Measurements from ENCODE around the gene CAPZB.

CAPZB gene

DNA sequence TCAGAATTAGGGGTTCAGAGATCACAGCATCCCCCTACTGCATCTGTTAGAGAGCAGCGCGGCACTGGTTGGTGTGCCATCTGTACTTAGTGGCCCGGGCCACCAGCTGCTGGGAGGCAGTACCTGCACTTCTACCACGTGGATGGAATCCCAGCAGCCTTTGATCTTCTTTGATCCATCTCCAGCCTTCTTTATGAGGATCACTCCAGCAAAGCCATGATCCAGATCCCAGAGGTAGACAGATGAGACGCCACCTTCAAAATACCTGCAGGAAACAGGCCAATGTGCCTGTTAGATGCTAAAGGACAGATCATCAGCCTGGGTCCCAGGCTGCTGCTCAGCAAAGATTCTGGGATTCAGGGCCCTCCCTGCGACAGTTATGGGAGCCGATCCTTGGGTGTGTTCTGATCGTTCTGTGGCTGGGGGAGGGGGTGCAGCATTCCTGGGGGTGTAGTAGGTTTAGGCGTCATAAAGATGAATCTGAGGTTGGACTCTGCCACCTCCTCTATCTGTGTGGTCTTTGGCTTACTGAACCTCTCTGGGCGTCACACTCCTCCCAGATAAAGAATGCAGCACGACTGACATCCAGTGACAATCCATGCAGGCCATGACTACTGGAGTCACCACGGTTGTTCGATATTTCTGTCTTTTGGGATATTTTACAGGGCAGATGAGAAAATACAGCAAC, 127.9 kb downstream of the CAPZB start:
- no peak overlapping the region for H3K4me3 ChIP-seq (ENCODE audit: low read length)
- peaks cover 45% of the 10 kb centered on the region for H3K36me3 ChIP-seq (ENCODE audit: control insufficient read depth, insufficient read depth, low read length, severe bottlenecking)
- no peaks in the 10 kb centered on the region for H3K27me3 ChIP-seq (replicated peaks; ENCODE audit: control insufficient read depth, insufficient read depth, low read length)
- no peak for DNase-seq (ENCODE audit: low read depth)
- no peaks in the 10 kb centered on the region for H3K9me3 ChIP-seq (ENCODE audit: control insufficient read depth, low read length)
- H3K4me1 ChIP-seq (ENCODE audit: control insufficient read depth, insufficient read depth, low read length), result peaks cover 13% of the 10 kb centered on the region
- no peak overlapping the region for H3K9ac ChIP-seq (ENCODE audit: low read length)

DNA sequence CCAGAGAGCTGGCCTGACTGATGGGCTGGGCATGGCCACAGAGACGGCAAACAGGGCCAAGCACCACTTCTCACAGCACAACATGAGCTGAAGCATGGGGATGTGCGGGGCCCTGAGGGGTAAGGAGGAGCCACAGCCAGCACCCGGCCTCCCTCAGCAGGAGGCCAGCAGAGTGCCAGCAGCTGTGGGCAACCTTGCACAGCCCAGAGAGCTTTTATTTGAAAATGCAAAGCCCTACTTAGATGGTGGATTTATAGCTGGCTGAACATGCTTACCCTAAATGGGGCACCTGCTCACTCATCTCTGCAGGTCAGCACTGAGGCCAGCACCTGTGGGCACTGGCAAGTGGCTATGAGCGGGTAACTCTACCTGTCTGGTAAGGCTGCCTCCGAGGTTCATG, 129.1 kb downstream of the CAPZB start:
- no peak for DNase-seq (ENCODE audit: low read depth)
- Histone ChIP-seq H3K27me3 (replicated peaks; ENCODE audit: control insufficient read depth, insufficient read depth, low read length) (no peaks in the 10 kb centered on the region), H3K4me1 (ENCODE audit: control insufficient read depth, insufficient read depth, low read length) (peaks cover 2% of the 10 kb centered on the region), H3K4me3 (ENCODE audit: low read length) (no peak overlapping the region), H3K9me3 (ENCODE audit: control insufficient read depth, low read length) (no peaks in the 10 kb centered on the region), H3K9ac (ENCODE audit: low read length) (no peak overlapping the region), H3K36me3 (ENCODE audit: control insufficient read depth, insufficient read depth, low read length, severe bottlenecking) (peaks cover 52% of the 10 kb centered on the region)

DNA sequence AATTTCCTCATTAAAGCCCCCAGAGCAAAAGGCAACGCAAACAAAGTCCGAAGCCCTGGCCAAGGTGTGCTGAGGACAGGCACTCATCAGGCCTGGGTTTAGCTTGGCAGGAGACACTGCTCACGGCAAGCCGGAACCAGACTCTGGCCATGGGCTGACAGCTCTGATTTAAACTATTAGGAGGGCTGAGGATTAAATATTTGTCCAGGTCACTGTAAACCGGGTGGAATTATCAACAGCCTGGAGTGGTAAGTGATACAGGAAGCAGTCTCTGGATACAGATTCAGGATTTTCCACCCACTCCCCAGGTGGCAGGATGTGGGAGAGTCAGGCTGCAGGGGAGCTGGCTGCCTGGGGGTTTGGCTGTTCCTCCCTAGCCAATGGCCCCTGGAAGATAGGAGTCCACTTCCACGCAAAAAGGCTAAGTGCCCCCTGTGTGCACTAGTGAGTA, 130.8 kb downstream of the CAPZB start:
- Histone ChIP-seq H3K27me3 (replicated peaks; ENCODE audit: control insufficient read depth, insufficient read depth, low read length) (no peaks in the 10 kb centered on the region), H3K4me1 (ENCODE audit: control insufficient read depth, insufficient read depth, low read length) (no peaks in the 10 kb centered on the region), H3K36me3 (ENCODE audit: control insufficient read depth, insufficient read depth, low read length, severe bottlenecking) (peaks cover 63% of the 10 kb centered on the region), H3K9me3 (ENCODE audit: control insufficient read depth, low read length) (no peaks in the 10 kb centered on the region), H3K9ac (ENCODE audit: low read length) (no peak overlapping the region), H3K4me3 (ENCODE audit: low read length) (no peak overlapping the region)
- no peak for DNase-seq (ENCODE audit: low read depth)

- Histone ChIP-seq H3K27me3 (replicated peaks; ENCODE audit: control insufficient read depth, insufficient read depth, low read length) (no peaks in the 10 kb centered on the region), H3K36me3 (ENCODE audit: control insufficient read depth, insufficient read depth, low read length, severe bottlenecking) (peaks cover 73% of the 10 kb centered on the region), H3K4me1 (ENCODE audit: control insufficient read depth, insufficient read depth, low read length) (no peaks in the 10 kb centered on the region), H3K9me3 (ENCODE audit: control insufficient read depth, low read length) (no peaks in the 10 kb centered on the region), H3K4me3 (ENCODE audit: low read length) (no peak overlapping the region), H3K9ac (ENCODE audit: low read length) (no peak overlapping the region)
- no peak for DNase-seq (ENCODE audit: low read depth)
Observed at GRCh38 chr1:19353596-19353995, 131.7 kb downstream of the CAPZB start.

GRCh38 chr1:19352839-19353238, 132.5 kb downstream of the CAPZB start:
- DNase-seq (ENCODE audit: low read depth), result no peak
- Histone ChIP-seq H3K9ac (ENCODE audit: low read length) (no peak overlapping the region), H3K4me3 (ENCODE audit: low read length) (no peak overlapping the region), H3K4me1 (ENCODE audit: control insufficient read depth, insufficient read depth, low read length) (no peaks in the 10 kb centered on the region), H3K36me3 (ENCODE audit: control insufficient read depth, insufficient read depth, low read length, severe bottlenecking) (peaks cover 78% of the 10 kb centered on the region), H3K27me3 (replicated peaks; ENCODE audit: control insufficient read depth, insufficient read depth, low read length) (no peaks in the 10 kb centered on the region), H3K9me3 (ENCODE audit: control insufficient read depth, low read length) (no peaks in the 10 kb centered on the region)

GRCh38 chr1:19351873-19352272, 133.5 kb downstream of the CAPZB start:
- H3K36me3 ChIP-seq (ENCODE audit: control insufficient read depth, insufficient read depth, low read length, severe bottlenecking), result peaks cover 75% of the 10 kb centered on the region
- no peak overlapping the region for H3K9ac ChIP-seq (ENCODE audit: low read length)

GRCh38 chr1:19350566-19350965, 134.8 kb downstream of the CAPZB start:
- no peaks in the 10 kb centered on the region for H3K4me1 ChIP-seq (ENCODE audit: control insufficient read depth, insufficient read depth, low read length)
- no peak for DNase-seq (ENCODE audit: low read depth)
- no peaks in the 10 kb centered on the region for H3K27me3 ChIP-seq (replicated peaks; ENCODE audit: control insufficient read depth, insufficient read depth, low read length)
- no peak overlapping the region for H3K9ac ChIP-seq (ENCODE audit: low read length)
- H3K4me3 ChIP-seq (ENCODE audit: low read length), result no peak overlapping the region
- H3K36me3 ChIP-seq (ENCODE audit: control insufficient read depth, insufficient read depth, low read length, severe bottlenecking), result peaks cover 63% of the 10 kb centered on the region
- no peaks in the 10 kb centered on the region for H3K9me3 ChIP-seq (ENCODE audit: control insufficient read depth, low read length)

More at GRCh38 chr1:19351873-19352272, 133.5 kb downstream of the CAPZB start:
- DNase-seq (ENCODE audit: low read depth), result no peak
- Histone ChIP-seq H3K9me3 (ENCODE audit: control insufficient read depth, low read length) (no peaks in the 10 kb centered on the region), H3K4me1 (ENCODE audit: control insufficient read depth, insufficient read depth, low read length) (no peaks in the 10 kb centered on the region), H3K4me3 (ENCODE audit: low read length) (no peak overlapping the region), H3K27me3 (replicated peaks; ENCODE audit: control insufficient read depth, insufficient read depth, low read length) (no peaks in the 10 kb centered on the region)

DNA sequence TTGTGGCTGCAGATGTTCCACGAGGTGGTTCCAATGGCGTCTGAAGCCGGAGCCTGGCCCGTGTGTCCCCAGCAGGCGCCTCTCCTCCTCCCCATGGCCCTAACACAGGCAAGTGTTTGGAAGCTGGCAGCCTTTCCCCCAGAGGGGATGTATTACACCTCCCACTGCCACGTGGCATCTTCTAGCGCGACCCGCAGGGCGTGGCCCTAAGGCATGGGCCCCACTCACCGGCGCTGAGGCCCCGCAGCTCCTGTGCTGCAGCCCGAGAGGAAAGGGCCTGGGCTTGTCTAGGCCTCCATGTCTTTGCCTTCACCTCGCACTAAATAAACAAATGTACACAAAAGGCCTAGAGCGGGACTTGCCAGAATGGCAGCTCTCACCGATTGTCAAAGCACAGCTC, 135.3 kb downstream of the CAPZB start:
- Histone ChIP-seq H3K27me3 (replicated peaks; ENCODE audit: control insufficient read depth, insufficient read depth, low read length) (no peaks in the 10 kb centered on the region), H3K4me3 (ENCODE audit: low read length) (no peak overlapping the region), H3K36me3 (ENCODE audit: control insufficient read depth, insufficient read depth, low read length, severe bottlenecking) (peaks cover 64% of the 10 kb centered on the region)

DNA sequence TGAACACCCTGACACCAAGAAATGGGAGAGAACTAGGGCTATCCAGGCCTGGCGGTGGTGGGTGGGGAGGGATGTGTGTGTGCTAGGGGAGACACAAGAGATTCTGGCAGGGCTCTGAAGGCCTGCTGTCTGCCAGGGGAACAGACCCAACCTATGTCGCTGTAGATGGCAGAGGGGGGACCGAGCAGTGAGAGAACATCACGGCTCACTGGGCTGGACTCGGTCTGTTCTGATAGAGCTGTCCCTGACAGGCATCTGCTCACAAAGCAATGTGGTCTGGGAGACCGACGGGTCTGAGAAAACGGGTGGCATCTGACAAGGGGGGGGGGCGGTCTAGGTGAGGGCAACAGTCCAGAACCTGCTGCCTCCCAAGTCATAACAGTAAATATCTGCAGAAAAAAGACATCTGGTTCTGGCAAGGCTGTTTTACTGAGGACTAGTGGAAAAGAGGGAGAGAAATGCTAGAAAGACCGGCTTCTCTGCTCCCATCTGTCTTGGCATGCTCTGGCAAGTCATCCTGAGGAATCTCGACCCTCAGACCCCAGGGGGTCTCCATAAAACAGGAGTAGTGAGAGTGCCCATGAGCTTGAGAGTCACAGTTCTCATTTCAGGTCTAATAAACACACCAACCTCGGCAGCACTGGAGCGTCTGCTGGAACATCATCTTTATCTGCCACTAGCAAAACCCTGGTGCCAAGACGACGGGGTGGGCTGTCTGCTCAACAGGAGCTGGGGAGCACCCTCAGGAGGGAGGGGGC, 136.7 kb downstream of the CAPZB start:
- Histone ChIP-seq H3K4me1 (ENCODE audit: control insufficient read depth, insufficient read depth, low read length) (no peaks in the 10 kb centered on the region), H3K36me3 (ENCODE audit: control insufficient read depth, insufficient read depth, low read length, severe bottlenecking) (peaks cover 64% of the 10 kb centered on the region), H3K9me3 (ENCODE audit: control insufficient read depth, low read length) (no peaks in the 10 kb centered on the region), H3K27me3 (replicated peaks; ENCODE audit: control insufficient read depth, insufficient read depth, low read length) (no peaks in the 10 kb centered on the region), H3K9ac (ENCODE audit: low read length) (no peak overlapping the region), H3K4me3 (ENCODE audit: low read length) (no peak overlapping the region)
- DNase-seq (ENCODE audit: low read depth), result no peak

More for the DNA sequence above, 135.3 kb downstream of the CAPZB start:
- no peaks in the 10 kb centered on the region for H3K9me3 ChIP-seq (ENCODE audit: control insufficient read depth, low read length)
- DNase-seq (ENCODE audit: low read depth), result no peak
- H3K9ac ChIP-seq (ENCODE audit: low read length), result no peak overlapping the region
- no peaks in the 10 kb centered on the region for H3K4me1 ChIP-seq (ENCODE audit: control insufficient read depth, insufficient read depth, low read length)

DNA sequence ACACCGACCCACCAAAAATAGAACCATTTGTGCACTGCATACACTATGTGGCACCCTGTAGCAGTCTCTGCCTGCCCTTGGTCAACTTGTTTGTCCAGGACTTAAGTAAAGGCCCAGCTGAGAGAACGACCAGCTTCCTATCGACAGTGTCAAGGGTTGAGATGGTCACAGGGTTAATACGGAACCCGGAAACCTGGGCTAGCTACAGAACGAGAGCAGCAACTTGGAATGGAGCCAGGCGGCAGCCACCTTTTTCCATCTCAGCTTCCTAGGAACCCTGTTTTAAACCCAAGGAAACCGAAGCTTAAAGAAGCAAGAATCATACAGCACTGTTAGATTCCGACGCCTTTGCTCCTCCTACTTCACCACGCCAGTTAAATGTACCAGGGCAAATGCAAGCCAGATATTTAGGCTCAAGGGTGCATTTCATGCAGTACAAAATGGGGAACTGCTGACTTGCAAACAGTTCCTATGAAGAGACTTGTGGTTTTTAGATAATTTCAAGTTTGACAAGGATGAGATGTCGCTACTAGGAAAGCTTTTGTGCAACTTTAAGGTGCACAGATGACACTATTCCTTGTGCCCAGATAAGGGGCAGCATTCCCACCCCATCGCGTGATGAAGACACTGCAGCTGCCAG, 137.7 kb downstream of the CAPZB start:
- no peak for DNase-seq (ENCODE audit: low read depth)
- no peak overlapping the region for H3K4me3 ChIP-seq (ENCODE audit: low read length)
- peaks cover 63% of the 10 kb centered on the region for H3K36me3 ChIP-seq (ENCODE audit: control insufficient read depth, insufficient read depth, low read length, severe bottlenecking)
- no peaks in the 10 kb centered on the region for H3K4me1 ChIP-seq (ENCODE audit: control insufficient read depth, insufficient read depth, low read length)
- H3K9me3 ChIP-seq (ENCODE audit: control insufficient read depth, low read length), result no peaks in the 10 kb centered on the region
- no peak overlapping the region for H3K9ac ChIP-seq (ENCODE audit: low read length)
- no peaks in the 10 kb centered on the region for H3K27me3 ChIP-seq (replicated peaks; ENCODE audit: control insufficient read depth, insufficient read depth, low read length)

- H3K9ac ChIP-seq (ENCODE audit: low read length), result no peak overlapping the region
- H3K4me1 ChIP-seq (ENCODE audit: control insufficient read depth, insufficient read depth, low read length), result peaks cover 12% of the 10 kb centered on the region
- peaks cover 60% of the 10 kb centered on the region for H3K36me3 ChIP-seq (ENCODE audit: control insufficient read depth, insufficient read depth, low read length, severe bottlenecking)
- no peak overlapping the region for H3K4me3 ChIP-seq (ENCODE audit: low read length)
- no peaks in the 10 kb centered on the region for H3K9me3 ChIP-seq (ENCODE audit: control insufficient read depth, low read length)
- DNase-seq (ENCODE audit: low read depth), result no peak
- no peaks in the 10 kb centered on the region for H3K27me3 ChIP-seq (replicated peaks; ENCODE audit: control insufficient read depth, insufficient read depth, low read length)
Observed at GRCh38 chr1:19346026-19346425, 139.3 kb downstream of the CAPZB start.
